IPS-20b (cell line): Measurements from ENCODE around the gene TFB1M.
"Not testable (repeated sequence)": the region's sequence is repeated elsewhere in the genome, so short reads cannot be mapped to it uniquely, and the experiment has no call there.

ENCODE experiments used
- H3K27ac ChIP-seq: one replicate; pipeline ENCODE4 v1.5.1; 2013; ENCODE audit warnings: low read length
- H3K27me3 ChIP-seq: 2 replicates; pipeline ENCODE4 v1.6.1; 2013; ENCODE audit warnings: mild to moderate bottlenecking, low read length, inconsistent platforms; ENCODE audit not compliant: insufficient read depth
- H3K36me3 ChIP-seq: 2 replicates; pipeline ENCODE4 v1.6.1; 2013; ENCODE audit warnings: low read depth, mild to moderate bottlenecking, inconsistent platforms, low read length, moderate library complexity; ENCODE audit not compliant: insufficient read depth
- H3K4me1 ChIP-seq: 2 replicates; pipeline ENCODE4 v1.6.1; 2013; ENCODE audit warnings: mild to moderate bottlenecking, control low read depth, inconsistent platforms, low read length, moderate library complexity; ENCODE audit not compliant: insufficient read depth
- H3K4me3 ChIP-seq: 2 replicates; pipeline ENCODE4 v1.5.1; 2013; ENCODE audit warnings: mild to moderate bottlenecking, low read length, inconsistent platforms
- H3K9ac ChIP-seq: 2 replicates; pipeline ENCODE4 v1.6.1; 2013; ENCODE audit warnings: low read depth, mild to moderate bottlenecking, inconsistent platforms, low read length, moderate library complexity
- H3K9me3 ChIP-seq: 2 replicates; pipeline ENCODE4 v1.6.1; 2013; ENCODE audit warnings: mild to moderate bottlenecking, low read depth, low read length, inconsistent platforms; ENCODE audit not compliant: insufficient read depth

TFB1M gene

GRCh38 chr6:155314092-155314772, at the start of gene TFB1M:
TFB1M (minus strand) TSS chr6:155314484; CDS start chr6:155314428, 56 bp downstream.
- H3K36me3 ChIP-seq = peaks cover 36% of the 10 kb centered on the region
- H3K27me3 ChIP-seq = no peaks in the 10 kb centered on the region
- peak within 1 kb of the TSS; percentile 99 for H3K4me3 ChIP-seq
- H3K9me3 ChIP-seq = no peaks in the 10 kb centered on the region
- no peaks in the 10 kb centered on the region; the same call in none of the 2 replicates for H3K4me1 ChIP-seq
- peak within 1 kb of the TSS; percentile 96 for H3K27ac ChIP-seq
- peak within 1 kb of the TSS; percentile 96 for H3K9ac ChIP-seq

GRCh38 chr6:155364021-155364420, 49.7 kb upstream of the TFB1M start:
- not testable (repeated sequence) for H3K9me3 ChIP-seq, H3K9ac ChIP-seq, H3K36me3 ChIP-seq, H3K27me3 ChIP-seq, H3K4me3 ChIP-seq, H3K4me1 ChIP-seq, H3K27ac ChIP-seq

GRCh38 chr6:155362968-155363632, 48.8 kb upstream of the TFB1M start:
- H3K27me3 ChIP-seq, H3K4me3 ChIP-seq, H3K27ac ChIP-seq, H3K9ac ChIP-seq, H3K4me1 ChIP-seq, H3K9me3 ChIP-seq, H3K36me3 ChIP-seq: not testable (repeated sequence)

- Histone ChIP-seq H3K4me1 (no peaks in the 10 kb centered on the region), H3K9ac (no peak overlapping the region), H3K36me3 (no peaks in the 10 kb centered on the region), H3K27ac (no peak overlapping the region), H3K27me3 (no peaks in the 10 kb centered on the region), H3K4me3 (no peak overlapping the region), H3K9me3 (peaks cover 6% of the 10 kb centered on the region; the same call in 1 of the 2 replicates)
Observed at GRCh38 chr6:155354167-155354566, 39.9 kb upstream of the TFB1M start.

- Histone ChIP-seq H3K27me3 (no peaks in the 10 kb centered on the region), H3K9ac (no peak overlapping the region), H3K4me3 (no peak overlapping the region), H3K36me3 (no peaks in the 10 kb centered on the region), H3K27ac (no peak overlapping the region), H3K9me3 (peaks cover 6% of the 10 kb centered on the region; the same call in 1 of the 2 replicates), H3K4me1 (no peaks in the 10 kb centered on the region)
Observed at GRCh38 chr6:155352811-155353210, 38.5 kb upstream of the TFB1M start.

GRCh38 chr6:155352130-155352420, 37.8 kb upstream of the TFB1M start:
- no peak overlapping the region for H3K9ac ChIP-seq
- no peaks in the 10 kb centered on the region for H3K27me3 ChIP-seq
- peaks cover 6% of the 10 kb centered on the region; the same call in 1 of the 2 replicates for H3K9me3 ChIP-seq
- no peak overlapping the region for H3K4me3 ChIP-seq
- H3K36me3 ChIP-seq = no peaks in the 10 kb centered on the region
- H3K27ac ChIP-seq = no peak overlapping the region
- H3K4me1 ChIP-seq = no peaks in the 10 kb centered on the region

- no peaks in the 10 kb centered on the region for H3K36me3 ChIP-seq
- H3K9me3 ChIP-seq = peaks cover 6% of the 10 kb centered on the region; the same call in 1 of the 2 replicates
- no peak overlapping the region for H3K9ac ChIP-seq
- no peaks in the 10 kb centered on the region for H3K4me1 ChIP-seq
- H3K27ac ChIP-seq = no peak overlapping the region
- no peak overlapping the region for H3K4me3 ChIP-seq
- H3K27me3 ChIP-seq = no peaks in the 10 kb centered on the region
Observed at GRCh38 chr6:155351273-155352129, 37.2 kb upstream of the TFB1M start.

- no peaks in the 10 kb centered on the region for H3K36me3 ChIP-seq
- H3K27me3 ChIP-seq = no peaks in the 10 kb centered on the region
- no peak overlapping the region for H3K9ac ChIP-seq
- H3K4me1 ChIP-seq = no peaks in the 10 kb centered on the region
- peaks cover 6% of the 10 kb centered on the region; the same call in 1 of the 2 replicates for H3K9me3 ChIP-seq
- H3K27ac ChIP-seq = no peak overlapping the region
- H3K4me3 ChIP-seq = no peak overlapping the region
Observed at GRCh38 chr6:155349956-155350355, 35.7 kb upstream of the TFB1M start.

GRCh38 chr6:155349129-155349528, 34.8 kb upstream of the TFB1M start:
- no peaks in the 10 kb centered on the region for H3K27me3 ChIP-seq
- H3K27ac ChIP-seq = no peak overlapping the region
- H3K4me1 ChIP-seq = no peaks in the 10 kb centered on the region
- H3K36me3 ChIP-seq = no peaks in the 10 kb centered on the region
- H3K9me3 ChIP-seq = peaks cover 6% of the 10 kb centered on the region; the same call in 1 of the 2 replicates
- no peak overlapping the region for H3K9ac ChIP-seq
- no peak overlapping the region for H3K4me3 ChIP-seq

GRCh38 chr6:155347800-155348199, 33.5 kb upstream of the TFB1M start:
- Histone ChIP-seq H3K9ac (no peak overlapping the region), H3K36me3 (no peaks in the 10 kb centered on the region), H3K4me3 (no peak overlapping the region), H3K27ac (no peak overlapping the region), H3K9me3 (no peaks in the 10 kb centered on the region), H3K27me3 (no peaks in the 10 kb centered on the region), H3K4me1 (no peaks in the 10 kb centered on the region)

- H3K4me1 ChIP-seq = no peaks in the 10 kb centered on the region
- no peaks in the 10 kb centered on the region for H3K9me3 ChIP-seq
- H3K9ac ChIP-seq = no peak overlapping the region
- H3K36me3 ChIP-seq = no peaks in the 10 kb centered on the region
- no peaks in the 10 kb centered on the region for H3K27me3 ChIP-seq
- no peak overlapping the region for H3K4me3 ChIP-seq
- H3K27ac ChIP-seq = no peak overlapping the region
Observed at GRCh38 chr6:155346957-155347356, 32.7 kb upstream of the TFB1M start.
